ENCODE results near the gene GPC6.

Gene GPC6

GRCh38 chr13:93621966-93622365, 395.4 kb downstream of the GPC6 start:
- no peak for DNase-seq

- peak in 1 of 5 experiments; percentile 2 for DNase-seq
Measured at GRCh38 chr13:93624311-93624777, 397.7 kb downstream of the GPC6 start.

GRCh38 chr13:93625536-93625935, 398.9 kb downstream of the GPC6 start:
- no peak for DNase-seq

- no peak for DNase-seq
Measured at GRCh38 chr13:93628136-93628797, 401.7 kb downstream of the GPC6 start.

GRCh38 chr13:93635616-93636032, 409.0 kb downstream of the GPC6 start:
- no peak for DNase-seq

- no peak for DNase-seq
Measured at GRCh38 chr13:93637852-93638251, 411.2 kb downstream of the GPC6 start.

- DNase-seq = no peak
Measured at GRCh38 chr13:93640452-93640851, 413.8 kb downstream of the GPC6 start.

GRCh38 chr13:93646245-93646644, 419.6 kb downstream of the GPC6 start:
- DNase-seq = no peak

- no peak for DNase-seq
Measured at GRCh38 chr13:93649496-93649895, 422.9 kb downstream of the GPC6 start.

GRCh38 chr13:93653776-93654175, 427.2 kb downstream of the GPC6 start:
- no peak for DNase-seq

GRCh38 chr13:93655154-93655553, 428.5 kb downstream of the GPC6 start:
- no peak for DNase-seq

GRCh38 chr13:93660391-93661063, 433.9 kb downstream of the GPC6 start:
- DNase-seq = no peak

GRCh38 chr13:93670866-93671265, 444.3 kb downstream of the GPC6 start:
- no peak for DNase-seq

- DNase-seq = no peak
Measured at GRCh38 chr13:93672996-93673395, 446.4 kb downstream of the GPC6 start.

GRCh38 chr13:93673885-93674284, 447.3 kb downstream of the GPC6 start:
- DNase-seq = no peak

GRCh38 chr13:93674337-93674755, 447.7 kb downstream of the GPC6 start:
- no peak for DNase-seq

- no peak for DNase-seq
Measured at GRCh38 chr13:93680329-93680728, 453.7 kb downstream of the GPC6 start.

GRCh38 chr13:93685900-93686299, 459.3 kb downstream of the GPC6 start:
- no peak for DNase-seq

GRCh38 chr13:93686399-93686798, 459.8 kb downstream of the GPC6 start:
- no peak for DNase-seq

GRCh38 chr13:93687261-93687660, 460.7 kb downstream of the GPC6 start:
- DNase-seq = no peak

GRCh38 chr13:93689333-93689732, 462.7 kb downstream of the GPC6 start:
- no peak for DNase-seq

GRCh38 chr13:93690139-93690538, 463.5 kb downstream of the GPC6 start:
- peak in 1 of 5 experiments; percentile 1 for DNase-seq

GRCh38 chr13:93698016-93698613, 471.5 kb downstream of the GPC6 start:
- no peak for DNase-seq

- DNase-seq = no peak
Measured at GRCh38 chr13:93700115-93700514, 473.5 kb downstream of the GPC6 start.
